NOMO-1 (cell line): ENCODE measurements around the gene SNRNP40.
A peak's percentile ranks its signal among the peaks of the same experiment; 100 is the strongest.

ENCODE experiments used
- DNase-seq, 2 experiments: peaks; one replicate each; lab custom pipeline; 2025; ENCODE audit not compliant: unreplicated experiment in 2 of 2; lab: John Stamatoyannopoulos, UW

Gene SNRNP40

DNA sequence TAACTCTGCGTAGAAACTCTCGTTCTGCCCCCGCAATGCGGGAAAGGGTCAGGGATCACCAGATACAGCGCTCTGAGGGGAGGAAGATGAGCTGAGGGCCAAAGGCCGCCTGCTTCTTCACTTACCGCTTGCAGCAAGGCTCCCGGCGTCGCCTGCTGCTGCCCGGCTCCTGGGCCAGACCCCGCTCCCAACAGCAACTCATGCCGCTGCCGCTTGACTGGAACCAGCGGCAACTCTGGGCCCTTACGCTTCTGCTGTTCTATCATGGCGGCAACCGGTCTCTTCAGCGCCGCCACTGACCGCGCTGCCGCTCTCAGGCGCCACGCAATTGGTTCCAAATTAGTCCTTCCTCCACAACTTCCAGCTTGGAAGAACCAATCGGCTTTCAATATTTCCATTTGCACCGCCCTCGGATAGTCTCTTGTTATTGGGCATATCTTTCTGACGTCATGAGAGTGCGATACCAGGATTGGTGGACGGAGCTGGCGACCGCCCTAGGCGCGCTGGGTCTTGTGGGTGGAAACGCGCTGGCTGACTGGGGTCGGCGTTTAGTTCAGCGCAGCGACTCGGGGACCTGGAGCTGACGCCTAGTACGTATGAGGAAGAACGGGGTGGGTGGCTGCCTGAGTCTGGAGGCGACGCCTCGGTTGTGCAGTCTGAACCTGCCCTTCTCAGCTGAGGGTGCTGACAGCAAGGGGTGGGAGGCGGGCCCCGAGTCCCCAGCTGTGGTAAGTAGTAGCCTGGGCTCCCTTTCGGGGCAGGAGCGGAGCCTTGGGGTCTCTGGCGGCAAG, at the start of gene SNRNP40, which contains the start of gene ZCCHC17:
SNRNP40 (minus strand) TSS at position 303 of the 791 bp plus-strand sequence; CDS start at position 266, 37 bp downstream.
ZCCHC17 (plus strand) TSS at position 547 of the 791 bp plus-strand sequence. CDS start 13,067 bp downstream, outside the sequence.
- peak; percentile 98 to 99 for DNase-seq

DNA sequence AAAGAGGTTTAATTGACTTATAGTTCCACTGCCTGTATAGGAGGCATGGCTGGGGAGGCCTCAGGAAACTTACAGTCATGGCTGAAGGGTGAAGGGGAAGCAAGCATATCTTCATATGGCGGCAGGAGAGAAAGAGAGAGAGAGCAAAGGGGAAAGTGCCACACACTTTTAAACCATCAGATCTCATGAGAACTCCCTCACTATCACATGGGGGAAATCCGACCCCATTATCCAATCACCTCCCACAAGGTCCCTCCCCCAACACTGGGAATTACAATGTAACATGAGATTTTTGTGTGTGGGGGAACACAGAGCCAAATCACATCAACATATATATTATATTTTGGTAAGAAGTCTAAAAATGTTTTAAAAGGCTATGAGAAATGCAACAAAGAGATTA, 49.0 kb upstream of the SNRNP40 start:
- no peak for DNase-seq

DNA sequence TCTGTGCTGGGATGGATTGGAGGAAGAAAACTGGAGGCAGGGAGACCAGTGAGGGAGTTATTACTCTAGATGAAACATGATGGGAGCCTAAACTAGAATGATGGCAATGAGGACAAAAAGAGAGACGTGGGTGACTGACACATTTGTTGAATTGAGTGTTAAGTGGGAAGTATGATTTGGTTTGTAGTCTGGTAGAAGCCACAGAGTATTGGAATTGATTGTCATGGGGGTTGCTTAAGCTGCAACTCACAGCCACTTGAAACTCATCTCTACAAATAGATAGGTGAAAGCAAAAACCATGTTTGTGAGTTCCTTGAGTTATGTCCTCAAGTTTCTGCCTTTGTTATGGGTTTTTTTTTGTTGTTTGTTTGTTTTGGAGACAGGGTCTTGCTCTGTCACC, 47.9 kb upstream of the SNRNP40 start:
- DNase-seq = no peak

DNA sequence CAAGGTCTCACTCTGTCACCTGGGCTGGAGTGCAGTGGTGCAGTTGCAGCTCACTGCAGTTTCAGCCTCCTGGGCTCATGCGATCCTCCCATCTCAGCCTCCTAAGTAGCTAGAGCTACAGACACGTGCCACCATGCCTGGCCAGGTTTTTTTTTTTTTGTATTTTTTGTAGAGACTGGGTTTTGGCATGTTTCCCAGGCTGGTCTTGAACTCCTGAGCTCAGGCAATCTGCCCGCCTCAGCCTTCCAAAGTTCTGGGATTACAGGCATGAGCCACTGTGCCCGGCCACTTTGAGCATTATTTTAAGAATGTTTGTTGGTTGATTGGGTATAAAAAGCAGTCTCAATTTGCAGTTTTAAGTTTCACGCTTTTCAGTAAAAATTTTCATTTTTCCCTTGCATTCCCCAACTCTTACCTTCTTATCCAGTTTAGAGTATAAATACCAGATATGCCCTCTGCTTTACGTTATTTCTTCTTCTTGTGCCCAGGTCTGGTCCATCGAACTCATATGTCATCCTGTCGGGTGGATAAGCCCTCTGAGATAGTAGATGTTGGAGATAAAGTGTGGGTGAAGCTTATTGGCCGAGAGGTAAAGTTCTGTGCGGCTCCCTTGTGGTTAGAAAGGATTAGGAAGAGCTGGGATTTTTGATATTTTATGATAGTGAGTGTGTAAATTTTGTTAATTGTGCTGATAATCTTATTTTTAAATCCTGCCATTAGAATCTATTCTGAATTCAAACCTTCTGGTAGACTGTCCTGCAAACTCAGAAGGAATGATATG, 40.3 kb upstream of the SNRNP40 start:
- no peak for DNase-seq

DNA sequence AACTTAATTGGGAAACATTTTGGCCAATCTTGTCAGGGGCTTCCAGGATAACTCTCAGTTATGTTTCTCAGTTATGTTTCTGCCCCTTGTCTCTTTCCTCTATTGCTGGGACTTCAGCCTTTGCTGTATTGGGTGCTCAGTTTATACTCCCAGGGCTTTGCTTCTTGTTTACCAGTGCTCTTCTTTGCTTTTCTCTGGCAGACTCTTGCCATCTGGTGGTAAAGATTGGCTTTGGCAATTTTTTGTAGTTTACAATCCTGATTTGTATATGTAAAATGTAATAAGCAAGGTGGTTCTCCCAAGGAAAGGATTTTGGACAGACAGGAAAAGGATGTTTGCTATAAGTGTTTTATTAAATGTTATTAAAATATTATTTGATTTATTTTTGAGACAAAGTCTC, 38.4 kb upstream of the SNRNP40 start:
- DNase-seq = peak in 1 of 2 experiments; percentile 17

DNA sequence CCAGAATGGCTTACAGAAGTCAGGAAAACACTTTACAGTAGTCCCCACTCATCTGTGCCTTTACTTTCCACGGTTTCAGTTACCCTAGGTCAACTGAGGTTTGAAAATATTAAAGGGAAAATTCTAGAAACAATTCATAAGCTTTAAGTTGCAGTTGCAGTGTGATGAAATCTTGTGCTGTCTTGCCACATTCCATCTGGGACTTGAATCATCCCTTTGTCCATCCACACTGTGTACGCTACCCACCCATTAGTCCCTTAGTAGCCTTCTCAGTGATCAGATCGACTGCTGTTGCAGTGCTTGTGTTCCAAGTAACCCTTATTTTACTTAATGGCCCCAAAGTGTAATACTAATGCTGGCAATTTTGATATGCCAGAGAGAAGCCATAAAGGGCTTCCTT, 30.8 kb upstream of the SNRNP40 start:
- no peak for DNase-seq

DNA sequence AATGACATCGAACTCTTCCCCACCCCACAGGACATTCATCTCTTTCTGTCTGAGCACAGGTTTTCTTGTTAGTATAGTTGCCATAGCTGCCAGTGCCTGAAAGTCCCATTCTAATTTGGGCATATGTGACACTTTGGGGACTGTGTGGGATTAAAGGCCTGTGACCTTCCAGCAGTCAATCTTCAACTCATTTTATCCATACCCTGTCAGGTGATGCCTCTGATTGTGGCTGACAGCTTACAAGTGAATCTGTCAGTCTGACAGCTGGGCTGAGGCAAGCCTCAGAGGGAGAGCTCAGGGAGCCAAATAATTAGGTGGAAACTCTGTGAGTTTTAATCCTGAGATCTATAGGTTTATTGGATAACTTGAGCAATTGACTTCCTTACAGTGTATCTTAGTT, 29.9 kb upstream of the SNRNP40 start:
- no peak for DNase-seq

DNA sequence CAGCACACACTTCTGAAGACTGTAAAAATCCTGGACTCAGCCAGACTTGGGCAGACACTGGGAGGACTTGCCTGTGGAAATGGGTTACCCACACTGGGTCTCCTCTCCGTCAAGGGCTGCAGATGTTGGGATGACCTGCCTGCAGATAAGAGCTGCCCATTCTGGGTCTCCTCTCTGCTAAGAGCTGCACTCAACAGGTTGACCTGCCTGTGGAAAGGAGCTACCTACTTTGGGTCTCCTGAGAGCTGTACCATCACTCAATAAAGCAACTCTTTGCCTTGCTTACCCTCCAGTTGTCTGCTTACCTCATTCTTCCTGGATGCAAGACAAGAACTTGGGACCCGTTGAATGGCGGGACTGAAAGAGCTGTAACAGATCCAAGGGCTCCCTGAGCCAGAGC, 28.4 kb upstream of the SNRNP40 start:
- no peak for DNase-seq

DNA sequence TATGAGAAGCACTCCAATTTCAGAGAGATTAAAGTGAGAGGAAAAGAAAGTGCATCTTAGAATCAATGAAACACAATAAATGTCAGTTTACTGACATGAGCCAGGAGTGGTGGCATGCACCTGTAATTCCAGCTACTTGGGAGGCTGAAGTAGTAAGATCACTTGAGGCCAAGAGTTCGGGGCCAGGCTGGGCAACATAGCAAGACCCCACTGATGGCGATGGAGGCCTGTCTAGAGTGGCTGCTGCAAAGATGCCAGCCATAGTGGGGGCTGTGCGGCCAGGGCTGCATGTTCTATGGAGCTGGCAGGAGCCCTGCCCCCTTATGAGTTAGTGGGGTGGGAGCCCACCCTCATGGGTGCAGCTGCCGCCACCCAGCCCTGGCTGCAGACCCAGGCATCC, 27.5 kb upstream of the SNRNP40 start:
- DNase-seq = no peak

DNA sequence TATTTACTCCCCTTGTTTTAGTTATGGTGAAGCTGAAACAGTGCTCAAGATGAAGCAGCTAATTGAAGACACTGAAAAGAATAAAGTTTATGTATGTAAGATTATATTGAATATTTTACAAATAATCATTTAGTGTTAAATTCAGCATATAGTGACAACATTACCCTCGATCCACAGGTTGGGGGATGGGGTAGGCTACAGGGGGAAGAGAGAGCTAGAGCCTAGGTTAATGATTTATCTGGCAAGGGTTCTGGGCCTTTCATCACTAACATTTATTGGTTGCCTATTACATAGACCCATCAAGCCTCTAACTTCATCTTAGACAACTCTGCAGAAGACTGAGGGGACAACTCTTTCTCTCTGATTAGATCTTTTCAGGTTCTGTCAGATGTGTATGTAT, 21.6 kb upstream of the SNRNP40 start:
- DNase-seq = no peak

DNA sequence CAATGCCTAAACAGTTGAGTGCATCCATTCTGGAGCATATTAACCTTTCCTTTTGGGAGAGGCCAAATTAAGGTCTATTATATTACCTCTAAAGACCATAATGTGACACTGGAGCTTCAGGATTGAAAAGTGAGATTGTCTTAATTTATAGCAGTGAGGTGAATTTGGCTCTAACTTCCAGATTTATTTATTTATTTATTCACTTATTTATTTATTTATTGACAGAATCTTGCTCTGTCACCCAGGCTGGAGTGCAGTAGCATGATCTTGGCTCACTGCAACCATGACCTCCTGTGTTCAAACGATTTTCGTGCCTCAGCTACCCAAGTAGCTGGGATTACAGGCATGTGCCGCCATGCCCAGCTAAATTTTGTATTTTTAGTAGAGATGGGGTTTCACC, 19.3 kb upstream of the SNRNP40 start:
- no peak for DNase-seq

DNA sequence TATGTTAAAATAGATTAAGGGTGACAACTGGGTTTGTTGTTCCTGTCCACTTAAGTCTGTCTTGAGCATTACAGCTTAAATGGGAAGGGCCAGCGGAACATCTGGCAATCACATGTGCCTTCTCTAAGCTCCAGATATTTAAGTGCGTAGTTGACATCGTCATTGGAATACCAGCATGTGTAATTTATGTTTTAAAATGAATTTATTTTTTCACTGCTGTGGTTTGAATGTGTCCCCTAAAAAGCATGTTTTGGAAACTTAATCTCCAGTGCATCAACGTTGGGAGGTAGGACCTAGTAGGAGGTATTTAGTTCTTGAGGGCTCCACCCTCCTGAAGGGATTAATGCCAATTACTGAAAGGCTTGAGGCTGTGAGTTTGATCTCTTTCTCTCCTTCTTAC, 13.6 kb upstream of the SNRNP40 start:
- DNase-seq = no peak

DNA sequence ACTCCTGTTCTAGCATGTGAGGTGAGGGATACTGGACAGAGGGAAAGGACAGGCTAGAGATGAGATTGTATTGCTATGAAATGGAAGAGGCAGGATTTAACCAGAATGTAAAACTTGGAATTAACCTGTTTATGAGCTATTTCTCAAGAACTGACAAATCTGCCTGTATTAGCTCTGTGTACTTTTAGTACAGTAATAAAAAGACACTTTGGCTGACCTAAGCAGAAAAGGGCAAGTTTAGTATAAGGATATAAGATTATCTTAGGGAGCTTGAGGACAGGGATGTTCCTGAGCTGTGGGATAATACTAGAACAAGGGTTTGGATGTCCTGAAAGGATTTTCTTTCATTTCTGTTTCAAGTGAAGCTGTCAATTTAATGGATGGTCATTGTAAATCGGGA, 11.4 kb upstream of the SNRNP40 start:
- no peak for DNase-seq

DNA sequence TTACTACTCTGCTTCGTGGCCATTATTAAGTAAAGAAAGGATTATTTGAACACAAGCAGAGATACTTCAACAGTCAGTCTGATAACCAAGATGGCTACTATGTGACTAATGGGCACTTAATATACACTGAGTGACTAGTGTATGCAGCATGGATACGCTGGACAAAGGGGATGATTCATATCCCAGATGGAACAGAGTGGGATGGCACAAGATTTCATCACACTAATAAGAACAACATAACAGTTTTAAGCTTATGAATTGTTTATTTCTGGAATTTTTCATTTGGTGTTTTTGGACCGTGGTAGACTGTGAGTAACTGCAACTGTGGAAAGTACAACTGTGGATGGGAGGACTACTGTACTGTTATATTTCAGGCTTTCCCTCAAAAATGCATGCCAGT, 9.7 kb upstream of the SNRNP40 start:
- DNase-seq = no peak

DNA sequence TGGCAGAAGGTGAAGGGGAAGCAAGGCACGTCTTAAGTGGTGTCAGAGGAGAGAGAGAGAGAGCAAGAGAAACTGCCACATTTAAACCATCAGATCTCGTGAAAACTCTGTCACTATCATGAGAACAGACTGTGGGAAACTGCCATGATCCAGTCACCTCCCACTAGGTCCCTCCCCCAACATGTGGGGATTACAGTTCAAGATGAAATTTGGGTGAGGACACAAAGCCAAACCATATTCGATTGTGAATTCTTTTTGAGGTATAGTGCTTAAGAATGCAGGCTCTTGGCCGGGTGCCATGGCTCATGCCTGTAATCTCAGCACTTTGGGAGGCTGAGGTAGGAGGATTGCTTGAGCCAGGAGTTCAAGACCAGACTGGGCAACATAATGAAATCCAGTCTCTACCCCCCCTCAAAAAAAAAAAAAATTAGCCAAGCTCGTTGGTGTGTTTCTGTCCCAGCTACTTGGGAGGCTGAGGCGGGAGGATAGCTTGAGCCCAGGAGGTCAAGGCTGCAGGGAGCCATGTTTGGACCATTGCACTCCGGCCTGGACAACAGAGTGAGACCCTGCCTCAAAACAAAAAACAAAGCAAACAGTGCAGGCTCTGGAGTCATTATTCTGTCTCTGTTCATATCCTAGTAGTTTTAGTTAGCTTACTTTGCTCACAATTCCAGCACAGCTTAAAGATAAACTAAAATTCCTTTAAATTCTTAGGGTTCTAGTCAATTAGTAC, 6.3 kb upstream of the SNRNP40 start:
- no peak for DNase-seq

DNA sequence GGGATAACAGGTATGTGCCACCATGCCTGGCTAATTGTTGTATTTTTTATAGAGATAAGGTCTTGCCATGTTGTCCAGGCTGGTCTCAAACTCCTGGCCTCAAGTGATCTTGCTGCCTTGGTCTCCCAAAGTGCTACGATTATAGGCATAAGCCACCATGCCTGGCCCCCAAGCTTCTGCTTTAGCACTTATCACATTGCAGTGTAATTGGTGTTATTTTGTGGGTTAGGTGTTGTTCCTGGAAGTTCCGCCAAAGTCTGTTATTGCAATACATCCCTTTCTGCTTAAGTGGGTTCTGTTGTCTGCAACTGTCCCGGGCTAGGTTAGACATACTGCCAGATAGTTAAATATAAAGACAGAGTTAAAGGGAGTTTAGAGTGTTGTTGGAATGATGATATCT, 3.6 kb upstream of the SNRNP40 start:
- no peak for DNase-seq

DNA sequence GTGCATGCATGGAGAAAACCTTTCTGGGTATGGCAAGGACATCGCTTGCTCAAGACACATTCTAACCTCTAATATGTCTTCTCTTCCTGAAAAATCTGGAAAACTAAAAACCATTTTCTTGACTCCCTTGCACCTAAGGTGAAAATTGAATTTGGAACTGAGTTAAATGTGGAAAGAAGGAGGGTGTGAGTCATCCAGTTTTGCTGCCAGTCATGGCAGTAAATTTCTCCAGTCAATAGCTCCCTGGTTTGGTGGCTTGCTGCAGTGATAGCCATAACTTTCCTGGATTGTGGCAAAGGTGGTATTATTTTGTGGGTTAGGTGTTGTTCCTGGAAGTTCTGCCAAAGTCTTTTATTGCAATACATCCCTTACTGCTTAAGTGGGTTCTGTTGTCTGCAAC, 2.8 kb upstream of the SNRNP40 start:
- DNase-seq = no peak

DNA sequence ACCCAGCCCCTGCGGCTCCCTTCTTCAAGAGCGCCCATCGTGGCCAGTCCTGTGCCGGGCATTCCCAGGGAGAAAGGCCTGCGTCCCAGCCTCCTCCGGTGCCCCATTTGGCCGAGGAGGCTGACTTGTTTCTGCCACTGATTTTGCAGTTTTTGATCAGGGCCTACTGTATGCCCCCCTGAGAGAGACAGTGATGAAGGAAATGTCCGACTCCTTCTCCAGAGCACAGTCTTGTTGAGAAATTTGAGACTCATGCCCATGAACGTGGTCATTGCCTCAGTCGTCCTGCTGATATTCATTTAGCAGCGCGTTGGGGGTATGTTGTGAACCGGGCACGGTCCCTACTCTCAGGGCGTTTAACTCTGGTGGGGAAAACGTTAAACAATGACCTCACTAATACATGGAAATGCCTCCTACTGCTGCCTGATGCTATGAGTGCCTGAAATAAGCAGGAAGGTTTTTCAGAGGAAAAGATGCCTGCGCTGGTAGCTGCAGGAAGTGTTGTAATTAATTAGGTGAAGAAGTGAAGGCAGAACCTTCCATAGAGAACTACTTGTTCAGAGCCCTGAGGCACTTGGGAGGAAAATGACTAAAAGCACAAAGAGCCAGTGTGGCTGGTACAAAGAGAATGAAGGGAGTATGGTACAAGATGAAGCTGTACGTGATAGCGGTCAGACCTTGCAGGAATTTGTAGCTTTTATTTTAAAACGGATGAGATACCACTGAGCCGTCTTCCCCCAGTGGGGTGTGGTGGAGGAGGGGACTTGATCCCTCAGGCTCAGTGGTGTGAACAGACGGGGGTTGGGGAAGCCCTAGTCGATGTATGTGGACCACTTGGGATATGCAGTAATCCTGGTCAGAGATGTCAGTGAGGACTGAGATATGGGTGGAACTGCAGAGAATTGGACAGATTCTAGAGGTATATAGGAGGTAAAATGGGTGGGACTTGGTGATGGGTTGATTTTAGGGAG, 974 bp upstream of the SNRNP40 start:
- DNase-seq = peak in 1 of 2 experiments; percentile 25

DNA sequence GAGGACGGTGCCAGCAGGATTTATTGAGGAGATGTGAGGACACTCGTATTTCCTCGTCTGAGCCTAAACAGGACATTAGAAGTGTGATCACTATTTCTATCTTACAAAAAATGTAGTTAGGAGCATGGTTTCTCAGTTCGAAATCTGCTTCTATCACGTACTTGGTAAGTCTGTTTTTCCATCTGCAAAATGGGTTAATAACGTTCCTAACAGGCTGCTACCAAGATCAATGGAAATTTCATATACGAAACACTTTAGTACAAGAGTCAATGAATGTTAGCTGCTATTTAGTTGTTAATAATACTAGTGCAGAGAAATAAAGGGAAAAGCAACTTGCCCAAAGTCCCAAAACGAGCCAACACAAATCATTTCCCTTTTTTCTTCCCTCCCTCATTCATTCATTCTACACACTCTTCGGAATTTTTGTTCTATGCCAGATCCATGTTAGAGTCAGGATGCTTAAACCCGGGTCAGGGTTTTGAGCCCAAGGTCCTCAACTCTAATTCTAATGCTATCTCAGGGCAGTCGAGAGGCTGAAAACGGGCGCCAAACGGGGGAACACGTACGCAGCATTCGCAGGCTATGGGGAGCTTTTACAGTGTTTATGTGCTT, 608 bp downstream of the SNRNP40 start:
- DNase-seq = no peak

DNA sequence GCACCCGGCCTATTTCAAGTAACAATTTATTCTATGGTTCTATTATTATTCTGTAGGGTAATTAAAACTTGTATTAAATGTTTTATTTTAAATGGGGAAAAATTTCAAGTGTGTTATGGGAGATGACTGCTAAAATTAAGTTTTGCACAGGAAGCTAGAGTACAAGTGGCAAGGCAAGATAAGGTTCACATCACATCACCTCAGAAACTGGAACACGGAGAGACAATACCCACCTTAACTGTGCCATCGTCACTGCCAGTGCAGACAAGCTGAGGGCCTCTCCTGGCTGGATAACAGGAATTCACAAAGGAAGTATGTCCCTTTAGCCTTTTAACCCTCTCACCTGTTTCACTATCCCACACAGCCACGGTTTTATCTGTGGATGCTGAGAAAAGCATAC, 7.6 kb downstream of the SNRNP40 start:
- DNase-seq = no peak
